HepG2 (cell line): Measurements from ENCODE around the gene OBI1. TPM values are rescaled to one million over a fixed set of nuclear protein-coding genes. Genes with fewer than 3 reads are reported as not detected.

Experiments used
- ATAC-seq: fragments of 200-7000 bp; cut with Tn5 transposase; 3 replicates; pipeline ENCODE4 v1.9.1; 2020; ENCODE audit warnings: mild to moderate bottlenecking, moderate library complexity
- BruUV-seq: library from RNA; stranded (reverse); fragments of 400-500 nt; replicated peaks from 2 replicates; lab custom pipeline; 2021; lab: Mats Ljungman, UMichigan
- CTCF ChIA-PET: fragments of 300-600 bp; formaldehyde crosslinking; extraction: SDS; loops from one replicate; lab custom pipeline; 2021; ENCODE audit warnings: low total read pairs, inconsistent platforms, low intra/inter-chr PET ratio; lab: Yijun Ruan, JAX
- POLR2A ChIA-PET: fragments of 350-600 bp; sonication (Branson Sonifier 250); formaldehyde crosslinking; loops from one replicate; lab custom pipeline; 2020; ENCODE audit warnings: antibody characterized with exemption, inconsistent platforms; lab: Yijun Ruan, JAX
- DNase-seq: peaks from one replicate; pipeline ENCODE4 v3.0.0-alpha.2; 2015; ENCODE audit warnings: low spot score
- FAIRE-seq: peaks from 3 replicates; lab custom pipeline; 2011; peaks lifted over from hg19 to GRCh38; lab: Jason Lieb, UNC
- H2AFZ ChIP-seq: one replicate; pipeline ENCODE4 v1.6.1; 2011; ENCODE audit warnings: low read length, inconsistent platforms
- H3K27ac ChIP-seq: fragments of 300-600 bp; 3 replicates; pipeline ENCODE4 v1.8.0; 2011; ENCODE audit warnings: mixed run types, mild to moderate bottlenecking, mixed read lengths, low read length, inconsistent platforms; ENCODE audit not compliant: insufficient read depth; ENCODE audit errors: extremely low read length
- H3K27me3 ChIP-seq, 2 experiments: fragments of 200-600 bp in 1 of 2; 2 replicates in 1 of 2; 3 replicates in 1 of 2; pipeline versions ENCODE4 v1.6.0 to v1.8.0; 2011; ENCODE audit warnings: low read length in 2 of 2, mild to moderate bottlenecking in 2 of 2, moderate library complexity in 2 of 2, inconsistent platforms in 1 of 2; ENCODE audit not compliant: insufficient read depth in 2 of 2, control insufficient read depth in 1 of 2
- H3K36me3 ChIP-seq, 2 experiments: fragments of 200-600 bp in 1 of 2; replicated peaks in 1 of 2; 2 replicates in 1 of 2; 3 replicates in 1 of 2; pipeline versions ENCODE4 v1.5.1 to v1.8.0; 2011; ENCODE audit warnings: low read length in 2 of 2, inconsistent platforms in 1 of 2; ENCODE audit not compliant: insufficient read depth in 2 of 2, control insufficient read depth in 1 of 2
- H3K4me1 ChIP-seq: 2 replicates; pipeline ENCODE4 v1.5.1; 2012; ENCODE audit warnings: low read length, inconsistent platforms; ENCODE audit not compliant: insufficient read depth
- H3K4me2 ChIP-seq: 2 replicates; pipeline ENCODE4 v1.6.0; 2011; ENCODE audit warnings: low read depth, low read length, inconsistent platforms
- H3K4me3 ChIP-seq, 3 experiments: fragments of 200-600 bp in 1 of 3; sonication (generic), shearing (Covaris generic) in 1 of 3; replicated peaks in 1 of 3; 2 replicates each; pipeline ENCODE4 v1.5.1; 2011 to 2016; ENCODE audit warnings: low read length in 3 of 3, inconsistent platforms in 2 of 3, low read depth in 2 of 3, mild to moderate bottlenecking in 2 of 3, control low read depth in 1 of 3, mixed read lengths in 1 of 3; ENCODE audit not compliant: insufficient read depth in 1 of 3
- H3K79me2 ChIP-seq: one replicate; pipeline ENCODE4 v1.6.1; 2011; ENCODE audit warnings: low read length, inconsistent platforms; ENCODE audit not compliant: insufficient read depth
- H3K9ac ChIP-seq: 2 replicates; pipeline ENCODE4 v1.6.0; 2011; ENCODE audit warnings: mild to moderate bottlenecking, low read depth, low read length, inconsistent platforms; ENCODE audit not compliant: insufficient read depth
- H3K9me3 ChIP-seq: 2 replicates; pipeline ENCODE4 v1.5.1; 2012; ENCODE audit warnings: mild to moderate bottlenecking, low read length
- H4K20me1 ChIP-seq: 2 replicates; pipeline ENCODE4 v1.6.0; 2011; ENCODE audit warnings: inconsistent platforms, mild to moderate bottlenecking, low read length, moderate library complexity; ENCODE audit not compliant: insufficient read depth
- ARNT ChIP-seq: fragments of 450-650 bp; IDR thresholded peaks from 2 replicates; pipeline ENCODE4 v1.6.1; 2017
- BRF2 ChIP-seq: sonication (generic); formaldehyde crosslinking; IDR thresholded peaks from 2 replicates; pipeline ENCODE4 v1.8.1; 2022; ENCODE audit warnings: mild to moderate bottlenecking, missing genetic modification reagents
- CEBPB ChIP-seq: IDR thresholded peaks from 2 replicates; pipeline ENCODE4 v1.6.1; 2011; ENCODE audit warnings: low read depth, low read length, improper control_type of control experiment, borderline replicate concordance
- DRAP1 ChIP-seq: IDR thresholded peaks from 2 replicates; pipeline ENCODE4 v1.6.1; 2016; ENCODE audit warnings: missing genetic modification reagents, missing compliant biosample characterization
- IKZF1 ChIP-seq: fragments of 450-650 bp; IDR thresholded peaks from 2 replicates; pipeline ENCODE4 v1.7.1; 2016
- NR1H2 ChIP-seq: sonication (generic); formaldehyde crosslinking; IDR thresholded peaks from 2 replicates; pipeline ENCODE4 v1.8.1; 2022; ENCODE audit warnings: low read depth, missing genetic modification reagents, borderline replicate concordance
- REL ChIP-seq: sonication (generic); formaldehyde crosslinking; conservative IDR thresholded peaks from 2 replicates; pipeline ENCODE4 v1.8.0; 2022; ENCODE audit warnings: mild to moderate bottlenecking, missing genetic modification reagents, moderate library complexity
- RFXANK ChIP-seq: IDR thresholded peaks from 2 replicates; pipeline ENCODE4 v1.6.1; 2016
- RXRB ChIP-seq: IDR thresholded peaks from 2 replicates; pipeline ENCODE4 v1.6.1; 2016; ENCODE audit warnings: borderline replicate concordance, missing genetic modification reagents, missing compliant biosample characterization
- TEAD2 ChIP-seq: sonication (generic); formaldehyde crosslinking; IDR thresholded peaks from 2 replicates; pipeline ENCODE4 v1.9.0; 2021; ENCODE audit warnings: missing genetic modification reagents
- THYN1 ChIP-seq: sonication (generic); formaldehyde crosslinking; IDR thresholded peaks from 2 replicates; pipeline ENCODE4 v1.8.1; 2023; ENCODE audit warnings: low read depth, mild to moderate bottlenecking, moderate library complexity, missing genetic modification reagents, borderline replicate concordance
- TRIM24 ChIP-seq: sonication (generic); formaldehyde crosslinking; IDR thresholded peaks from 2 replicates; pipeline ENCODE4 v1.8.0; 2022; ENCODE audit warnings: mild to moderate bottlenecking, missing genetic modification reagents
- ZC3H4 ChIP-seq: sonication (generic); formaldehyde crosslinking; IDR thresholded peaks from 2 replicates; pipeline ENCODE4 v1.4.0; 2020; ENCODE audit warnings: missing genetic modification reagents, borderline replicate concordance
- ZFP36L2 ChIP-seq: sonication (generic); formaldehyde crosslinking; IDR thresholded peaks from 2 replicates; pipeline ENCODE4 v1.4.0; 2020; ENCODE audit warnings: missing genetic modification reagents
- ZFY ChIP-seq: sonication (generic); formaldehyde crosslinking; IDR thresholded peaks from 2 replicates; pipeline ENCODE4 v1.4.0; 2020; ENCODE audit warnings: missing genetic modification reagents
- ZNF367 ChIP-seq: sonication (generic); formaldehyde crosslinking; IDR thresholded peaks from 2 replicates; pipeline ENCODE4 v1.4.0; 2020; ENCODE audit warnings: missing genetic modification reagents, borderline replicate concordance
- ZNF687 ChIP-seq: sonication (generic); formaldehyde crosslinking; IDR thresholded peaks from 2 replicates; pipeline ENCODE4 v1.5.1; 2020; ENCODE audit warnings: mild to moderate bottlenecking, missing genetic modification reagents, moderate library complexity
- ZSCAN5A ChIP-seq: sonication (generic); formaldehyde crosslinking; IDR thresholded peaks from 2 replicates; pipeline ENCODE4 v1.8.0; 2022; ENCODE audit warnings: mild to moderate bottlenecking, missing genetic modification reagents, borderline replicate concordance
- WGBS: methylation state at CpG from one replicate; pipeline ENCODE4 v1.1.6; 2017; ENCODE audit warnings: low lambda C conversion rate; 5-methylcytosine and 5-hydroxymethylcytosine counted together
- in situ Hi-C: cut with HindIII; loops from 2 replicates; pipeline ENCODE4 v1.10.0; 2017; ENCODE audit warnings: low pct_unique_long_range_greater_than_20kb; ENCODE audit not compliant: extremely low pct_ligation_motif_present
- intact Hi-C: fragments of 100-400 bp; cut with micrococcal nuclease; formaldehyde crosslinking; loops from one replicate; pipeline ENCODE4 v1.10.0; 2022; ENCODE audit not compliant: unreplicated experiment
- polyA plus RNA-seq, 8 experiments: library from polyadenylated mRNA; depleted of rRNA in 3 of 8; stranded (reverse) in 7 of 8; unstranded in 1 of 8; fragments of >200 nt; fragmentation: Illumina TruSeq in 4 of 8; extraction: Trizol in 4 of 8; gene quantifications; 2 replicates each; pipeline versions ENCODE4 v1.2.1 to v1.2.3, GENCODE V29; 2011 to 2016; ENCODE audit warnings: low read depth in 4 of 8, missing spikeins in 1 of 8, mixed read lengths in 1 of 8; ENCODE audit not compliant: insufficient read depth in 1 of 8
- total RNA-seq, 5 experiments: library from RNA; depleted of rRNA; stranded (reverse); fragments of >200 nt; fragmentation: Illumina TruSeq; extraction: Trizol; gene quantifications; 2 replicates each; pipeline ENCODE4 v1.2.3, GENCODE V29; 2016; ENCODE audit warnings: low read depth in 1 of 5

OBI1 gene
- total and polyA plus RNA-seq, 2 of the 13 experiments (the other 11 are each of a cell fraction or from before 2014, with no cell fraction given) = 7.8 to 23.5 TPM

- H4K20me1 ChIP-seq = no peaks in the 10 kb centered on the region
- ChIA-PET POLR2A (no interaction called here), CTCF (no interaction called here)
- peak overlapping the region; percentile 63 for H3K4me2 ChIP-seq
- H3K36me3 ChIP-seq = no peaks in the 10 kb centered on the region
- H3K27me3 ChIP-seq = peaks cover 0 to 41% of the 10 kb centered on the region in 2 experiments; a peak in 2 of 5 replicates
- H3K79me2 ChIP-seq = no peaks in the 10 kb centered on the region
- peaks cover 6% of the 10 kb centered on the region; the same call in 1 of the 2 replicates for H3K4me1 ChIP-seq
- FAIRE-seq (no peak), DNase-seq (peak; percentile 12), ATAC-seq (peak; percentile 91)
- no peak overlapping the region for H3K9ac ChIP-seq
- peak overlapping the region; percentile 26 to 42 (median 36); a peak in 5 of 6 replicates for H3K4me3 ChIP-seq
- intact Hi-C loops = no loop called here
- no peaks in the 10 kb centered on the region for H3K9me3 ChIP-seq
- BruUV-seq = no TSS peak
- WGBS = 67% methylated on average over 40 of the region's 65 CpGs
- in situ Hi-C loops = no loop called here
- H3K27ac ChIP-seq = no peak overlapping the region
- H2AFZ ChIP-seq = no peak overlapping the region
- no peak for TF ChIP-seq BRF2
- no peak for TF ChIP-seq REL (CRISPR knock-in tag)
- no peak for TF ChIP-seq IKZF1
- no peak for TF ChIP-seq RFXANK
- no peak for TF ChIP-seq NR1H2 (CRISPR knock-in tag)
- TF ChIP-seq THYN1 (CRISPR knock-in tag) = no peak
- TF ChIP-seq ZNF367 (CRISPR knock-in tag) = no peak
- TF ChIP-seq ZNF687 (CRISPR knock-in tag) = peak; percentile 70
- no peak for TF ChIP-seq TEAD2 (CRISPR knock-in tag)
- no peak for TF ChIP-seq ZC3H4 (CRISPR knock-in tag)
- 0 out of 2 replicates have a peak, but pooled peaks have one; percentile 28 for TF ChIP-seq RXRB
- TF ChIP-seq TRIM24 (CRISPR knock-in tag) = no peak
- no peak for TF ChIP-seq CEBPB
- no peak for TF ChIP-seq ZSCAN5A (CRISPR knock-in tag)
- no peak for TF ChIP-seq DRAP1
- no peak for TF ChIP-seq ARNT
- no peak for TF ChIP-seq ZFP36L2 (CRISPR knock-in tag)
- TF ChIP-seq ZFY (CRISPR knock-in tag) = peak; percentile 58
Measured at GRCh38 chr13:78595495-78596398, 63.2 kb downstream of the OBI1 start.
